Glutamatergic neuron (in vitro differentiated cells): ENCODE results near the gene RLN3. TPM values are rescaled to one million over a fixed set of nuclear protein-coding genes. Genes with fewer than 3 reads are reported as not detected.
"Not testable (repeated sequence)": the region's sequence is repeated elsewhere in the genome, so short reads cannot be mapped to it uniquely, and the experiment has no call there.

ENCODE experiments used
- DNase-seq: peaks from one replicate; pipeline ENCODE4 v3.0.0; 2022
- H3K27ac Mint-ChIP-seq: one replicate; pipeline ENCODE4 v1.8.0; 2020; ENCODE audit warnings: mild to moderate bottlenecking, mixed read lengths, inconsistent platforms; ENCODE audit not compliant: unreplicated experiment
- H3K27me3 Mint-ChIP-seq: one replicate; pipeline ENCODE4 v1.8.0; 2020; ENCODE audit warnings: mild to moderate bottlenecking, moderate library complexity, mixed read lengths, inconsistent platforms; ENCODE audit not compliant: unreplicated experiment
- H3K36me3 Mint-ChIP-seq: one replicate; pipeline ENCODE4 v1.8.0; 2020; ENCODE audit warnings: mild to moderate bottlenecking, mixed read lengths, inconsistent platforms; ENCODE audit not compliant: unreplicated experiment
- H3K4me1 Mint-ChIP-seq: one replicate; pipeline ENCODE4 v1.8.0; 2020; ENCODE audit warnings: mild to moderate bottlenecking, low read depth, mixed read lengths, inconsistent platforms; ENCODE audit not compliant: unreplicated experiment
- H3K4me3 Mint-ChIP-seq: one replicate; pipeline ENCODE4 v1.8.0; 2020; ENCODE audit warnings: mild to moderate bottlenecking, mixed read lengths, inconsistent platforms; ENCODE audit not compliant: unreplicated experiment
- H3K9me3 Mint-ChIP-seq: one replicate; pipeline ENCODE4 v1.8.0; 2020; ENCODE audit warnings: mild to moderate bottlenecking, moderate library complexity, mixed read lengths, inconsistent platforms; ENCODE audit not compliant: unreplicated experiment
- CTCF ChIP-seq: fragments of 200-600 bp; sonication (generic); IDR thresholded peaks from one replicate; pipeline ENCODE4 v1.5.0; 2021; ENCODE audit not compliant: partially characterized antibody, unreplicated experiment
- total RNA-seq: library from RNA; stranded (reverse); fragmentation: NEBNext Ultra II Directional; extraction: Animal tissue kit (Norgen Biotek cat#: 25700); gene quantifications from one replicate; pipeline ENCODE4 v1.2.1, GENCODE V29; 2021; ENCODE audit not compliant: unreplicated experiment

Gene RLN3
- total RNA-seq, 1 donor from 2014 or later, result not detected

DNA sequence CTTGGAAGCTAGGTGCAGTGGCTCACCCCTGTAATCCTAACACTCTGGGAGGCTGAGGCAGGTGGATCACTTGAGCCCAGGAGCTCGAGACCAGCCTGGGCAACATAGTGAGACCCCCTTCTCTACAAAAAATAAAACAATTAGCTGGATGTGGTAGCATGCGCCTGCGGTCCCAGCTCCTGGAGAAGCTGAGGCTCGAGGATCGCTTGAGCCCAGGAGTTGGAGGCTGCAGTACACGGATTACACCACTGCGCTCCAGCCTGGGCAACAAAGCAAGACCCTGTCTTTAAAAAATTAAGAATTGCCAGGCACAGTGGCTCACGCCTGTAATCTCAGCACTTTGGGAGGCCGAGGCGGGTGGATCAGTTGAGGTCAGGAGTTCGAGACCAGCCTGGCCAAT lies 23.0 kb downstream of the RLN3 start:
- H3K36me3 Mint-ChIP-seq, H3K27ac Mint-ChIP-seq, DNase-seq, H3K4me3 Mint-ChIP-seq, H3K9me3 Mint-ChIP-seq, H3K4me1 Mint-ChIP-seq, H3K27me3 Mint-ChIP-seq: not testable (repeated sequence)
- peak; percentile 45 for TF ChIP-seq CTCF

DNA sequence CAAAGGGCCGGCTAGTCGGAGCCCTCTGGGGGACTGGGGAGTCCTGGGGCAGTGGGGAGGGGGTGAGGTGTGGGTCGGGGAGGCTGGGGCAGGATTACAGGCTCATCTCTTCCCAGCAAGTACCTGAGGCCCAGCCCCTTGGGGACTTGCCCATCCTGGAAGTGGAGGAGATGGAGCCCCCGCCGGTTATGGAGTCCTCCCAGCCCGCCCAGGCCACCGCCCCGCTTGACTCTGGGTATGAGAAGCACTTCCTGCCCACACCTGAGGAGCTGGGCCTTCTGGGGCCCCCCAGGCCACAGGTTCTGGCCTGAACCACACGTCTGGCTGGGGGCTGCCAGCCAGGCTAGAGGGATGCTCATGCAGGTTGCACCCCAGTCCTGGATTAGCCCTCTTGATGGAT lies 24.0 kb downstream of the RLN3 start:
- Mint-ChIP-seq H3K36me3 (no peaks in the 10 kb centered on the region), H3K4me3 (no peak overlapping the region), H3K9me3 (peaks cover 7% of the 10 kb centered on the region), H3K4me1 (no peaks in the 10 kb centered on the region), H3K27ac (no peak overlapping the region), H3K27me3 (peaks cover 9% of the 10 kb centered on the region)
- DNase-seq, result no peak
- no peak for TF ChIP-seq CTCF

- no peak for TF ChIP-seq CTCF
Observed at GRCh38 chr19:14052470-14052869, 24.5 kb downstream of the RLN3 start.

DNA sequence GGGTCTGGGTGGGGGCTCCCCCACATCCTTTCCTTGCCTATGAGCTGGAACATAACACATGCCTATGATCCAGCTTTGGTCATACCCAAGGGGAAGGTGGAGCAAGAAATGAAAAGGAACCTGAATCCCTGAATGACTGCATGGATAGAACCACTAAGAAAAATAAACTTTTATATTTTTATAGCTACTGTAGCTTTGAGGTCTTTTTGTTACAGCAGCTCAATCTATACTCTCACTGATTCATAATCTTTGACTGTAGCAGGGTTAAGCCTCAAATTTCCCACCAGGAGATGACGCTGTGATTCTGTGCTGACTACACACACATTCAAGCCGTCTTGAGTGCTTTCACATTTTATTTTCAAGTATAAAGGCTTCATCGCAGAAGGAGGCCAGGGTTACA lies 25.1 kb downstream of the RLN3 start:
- peaks cover under 1% of the 10 kb centered on the region for H3K4me1 Mint-ChIP-seq
- no peak for TF ChIP-seq CTCF
- no peaks in the 10 kb centered on the region for H3K36me3 Mint-ChIP-seq
- H3K27ac Mint-ChIP-seq, result no peak overlapping the region
- peaks cover 12% of the 10 kb centered on the region for H3K27me3 Mint-ChIP-seq
- no peak overlapping the region for H3K4me3 Mint-ChIP-seq
- DNase-seq, result no peak
- H3K9me3 Mint-ChIP-seq, result peaks cover 7% of the 10 kb centered on the region

More at GRCh38 chr19:14052470-14052869, 24.5 kb downstream of the RLN3 start:
- Mint-ChIP-seq H3K36me3 (no peaks in the 10 kb centered on the region), H3K27me3 (peaks cover 9% of the 10 kb centered on the region), H3K27ac (no peak overlapping the region), H3K4me3 (no peak overlapping the region), H3K9me3 (peaks cover 7% of the 10 kb centered on the region), H3K4me1 (no peaks in the 10 kb centered on the region)
- DNase-seq, result no peak

DNA sequence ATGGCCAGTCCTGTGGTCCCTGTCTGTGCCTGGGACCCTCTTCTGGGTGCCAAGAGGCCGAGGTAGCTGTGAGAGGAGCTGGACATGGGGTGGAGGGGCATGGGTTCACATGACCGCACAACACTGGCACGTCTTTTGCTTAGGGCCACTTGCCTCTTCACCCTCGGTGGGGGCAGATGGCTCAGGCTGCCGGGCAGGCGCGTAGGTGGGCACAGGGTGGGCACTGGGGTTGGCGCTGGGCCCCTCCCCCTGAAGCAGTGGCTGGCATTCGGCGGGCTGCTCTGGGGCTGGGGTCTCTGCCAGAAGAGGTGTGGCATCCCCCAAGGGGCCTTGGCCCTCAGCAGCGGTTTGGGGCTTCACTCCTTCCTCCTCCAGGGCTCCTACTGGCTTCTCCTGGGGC lies 25.6 kb downstream of the RLN3 start:
- no peak for DNase-seq
- H3K4me3 Mint-ChIP-seq, result no peak overlapping the region
- no peak overlapping the region for H3K27ac Mint-ChIP-seq
- no peaks in the 10 kb centered on the region for H3K36me3 Mint-ChIP-seq
- no peak for TF ChIP-seq CTCF
- peaks cover 7% of the 10 kb centered on the region for H3K9me3 Mint-ChIP-seq
- H3K4me1 Mint-ChIP-seq, result peaks cover 1% of the 10 kb centered on the region
- H3K27me3 Mint-ChIP-seq, result peaks cover 16% of the 10 kb centered on the region
